Activated B cell treated with CpG ODN at 0.5 μM for 24 hours (primary cell): ENCODE measurements around the gene ARHGAP29. TPM values are rescaled to one million over a fixed set of nuclear protein-coding genes. Genes with fewer than 3 reads are reported as not detected.
A peak's percentile ranks its signal among the peaks of the same experiment; 100 is the strongest.

Experiments used
- ATAC-seq: fragments of 200-7000 bp; cut with Tn5 transposase; one replicate; pipeline ENCODE4 v1.10.0; 2021; ENCODE audit warnings: low read depth, mild to moderate bottlenecking, moderate library complexity
- CTCF ChIA-PET: fragments of 350-600 bp; sonication (Branson Sonifier 250); formaldehyde crosslinking; loops from one replicate; lab custom pipeline; 2021; ENCODE audit warnings: antibody characterized with exemption; lab: Charles Lee
- POLR2A ChIA-PET: fragments of 350-600 bp; sonication (Branson Sonifier 250); formaldehyde crosslinking; loops from one replicate; lab custom pipeline; 2021; ENCODE audit warnings: antibody characterized with exemption; lab: Charles Lee
- DNase-seq: peaks from one replicate; pipeline ENCODE4 v3.0.0; 2022
- H3K27ac Mint-ChIP-seq: one replicate; pipeline ENCODE4 v1.8.0; 2020; ENCODE audit warnings: mixed read lengths
- H3K27me3 Mint-ChIP-seq: one replicate; pipeline ENCODE4 v1.8.0; 2021; ENCODE audit warnings: mixed read lengths
- H3K36me3 Mint-ChIP-seq: one replicate; pipeline ENCODE4 v1.8.0; 2021; ENCODE audit warnings: low read depth, mixed read lengths
- H3K4me1 Mint-ChIP-seq: one replicate; pipeline ENCODE4 v1.8.0; 2021; ENCODE audit warnings: mixed read lengths
- H3K4me3 Mint-ChIP-seq: one replicate; pipeline ENCODE4 v1.8.0; 2020; ENCODE audit warnings: mild to moderate bottlenecking, mixed read lengths
- H3K9me3 Mint-ChIP-seq: one replicate; pipeline ENCODE4 v1.8.0; 2020; ENCODE audit warnings: mixed read lengths
- CTCF ChIP-seq: fragments of 200-600 bp; IDR thresholded peaks from one replicate; pipeline ENCODE4 v1.8.0; 2022; ENCODE audit warnings: antibody characterized with exemption, mild to moderate bottlenecking
- intact Hi-C: fragments of 100-400 bp; cut with micrococcal nuclease; formaldehyde crosslinking; loops from one replicate; pipeline ENCODE4 v1.15.1; 2024
- total RNA-seq: library from RNA; stranded (reverse); gene quantifications from 2 replicates; pipeline ENCODE4 v1.2.3, GENCODE V29; 2022

ARHGAP29 gene
- total RNA-seq, 1 donor from 2014 or later: not detected

GRCh38 chr1:94240822-94241221, 3.4 kb upstream of the ARHGAP29 start:
- Mint-ChIP-seq H3K27ac (no peak overlapping the region), H3K4me1 (peaks cover 8% of the 10 kb centered on the region), H3K27me3 (peaks cover 77% of the 10 kb centered on the region), H3K36me3 (peaks cover 4% of the 10 kb centered on the region), H3K4me3 (no peak overlapping the region), H3K9me3 (peaks cover 21% of the 10 kb centered on the region)
- ChIA-PET CTCF (no interaction called here), POLR2A (no interaction called here)
- TF ChIP-seq CTCF: no peak
- ATAC-seq (no peak), DNase-seq (no peak)
- intact Hi-C loops: no loop called here

GRCh38 chr1:94239796-94240195, 2.4 kb upstream of the ARHGAP29 start:
- TF ChIP-seq CTCF: no peak
- Mint-ChIP-seq H3K4me1 (peaks cover 11% of the 10 kb centered on the region), H3K27me3 (peaks cover 76% of the 10 kb centered on the region), H3K9me3 (peaks cover 21% of the 10 kb centered on the region), H3K4me3 (no peak overlapping the region), H3K27ac (no peak overlapping the region), H3K36me3 (peaks cover 4% of the 10 kb centered on the region)
- POLR2A ChIA-PET: no interaction called here
- DNase-seq (no peak), ATAC-seq (no peak)
- CTCF ChIA-PET: no interaction called here
- intact Hi-C loops: no loop called here

- DNase-seq: no peak
- Mint-ChIP-seq H3K4me3 (no peak overlapping the region), H3K9me3 (peaks cover 18% of the 10 kb centered on the region), H3K4me1 (peaks cover 11% of the 10 kb centered on the region), H3K27ac (no peak overlapping the region), H3K36me3 (peaks cover 4% of the 10 kb centered on the region), H3K27me3 (peaks cover 72% of the 10 kb centered on the region)
- CTCF ChIA-PET: no interaction called here
- POLR2A ChIA-PET: no interaction called here
- no peak for TF ChIP-seq CTCF
- no peak for ATAC-seq
- intact Hi-C loops: no loop called here
These were observed 1.7 kb upstream of the ARHGAP29 start for GRCh38 chr1:94239051-94239450.

GRCh38 chr1:94236630-94237290, 624 bp downstream of the ARHGAP29 start:
- peaks cover 11% of the 10 kb centered on the region for H3K4me1 Mint-ChIP-seq

GRCh38 chr1:94236013-94236491, 1.3 kb downstream of the ARHGAP29 start:
- POLR2A ChIA-PET: no interaction called here

More at GRCh38 chr1:94236630-94237290, 624 bp downstream of the ARHGAP29 start:
- intact Hi-C loops: no loop called here
- TF ChIP-seq CTCF: no peak
- Mint-ChIP-seq H3K27me3 (peaks cover 70% of the 10 kb centered on the region), H3K36me3 (no peaks in the 10 kb centered on the region), H3K9me3 (peaks cover 5% of the 10 kb centered on the region), H3K4me3 (peak overlapping the region; percentile 63), H3K27ac (no peak overlapping the region)
- POLR2A ChIA-PET: no interaction called here
- CTCF ChIA-PET: no interaction called here
- ATAC-seq (no peak), DNase-seq (no peak)

More at GRCh38 chr1:94236013-94236491, 1.3 kb downstream of the ARHGAP29 start:
- CTCF ChIA-PET: no interaction called here
- intact Hi-C loops: no loop called here
- Mint-ChIP-seq H3K4me3 (peak overlapping the region; percentile 59), H3K4me1 (peaks cover 11% of the 10 kb centered on the region), H3K27me3 (peaks cover 72% of the 10 kb centered on the region), H3K36me3 (no peaks in the 10 kb centered on the region), H3K9me3 (peaks cover 5% of the 10 kb centered on the region), H3K27ac (no peak overlapping the region)
- ATAC-seq (no peak), DNase-seq (no peak)
- TF ChIP-seq CTCF: no peak
